ENCODE data around the gene NRBP1.

DNA sequence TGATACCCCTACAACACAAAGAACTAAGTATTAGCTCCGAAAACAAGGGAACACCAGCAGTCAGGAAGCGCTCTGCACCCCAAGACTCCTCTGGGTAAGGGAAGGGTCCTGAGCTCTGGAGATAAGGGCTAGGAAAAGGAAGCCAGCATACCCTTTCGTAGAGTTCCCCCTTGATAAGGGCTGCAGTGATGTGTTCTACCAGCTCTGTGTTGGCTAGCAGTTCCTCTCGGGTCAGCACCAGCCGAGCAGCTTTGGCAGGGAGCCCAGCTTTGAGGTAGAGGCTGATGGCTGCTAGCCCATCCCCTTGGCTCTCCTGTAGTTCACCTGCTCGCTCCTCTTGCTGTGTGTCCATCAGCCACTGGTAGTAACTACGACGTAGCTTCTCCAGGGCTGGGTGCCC lies 32.7 kb downstream of the NRBP1 start:
- TF ChIP-seq, protein P1, sequence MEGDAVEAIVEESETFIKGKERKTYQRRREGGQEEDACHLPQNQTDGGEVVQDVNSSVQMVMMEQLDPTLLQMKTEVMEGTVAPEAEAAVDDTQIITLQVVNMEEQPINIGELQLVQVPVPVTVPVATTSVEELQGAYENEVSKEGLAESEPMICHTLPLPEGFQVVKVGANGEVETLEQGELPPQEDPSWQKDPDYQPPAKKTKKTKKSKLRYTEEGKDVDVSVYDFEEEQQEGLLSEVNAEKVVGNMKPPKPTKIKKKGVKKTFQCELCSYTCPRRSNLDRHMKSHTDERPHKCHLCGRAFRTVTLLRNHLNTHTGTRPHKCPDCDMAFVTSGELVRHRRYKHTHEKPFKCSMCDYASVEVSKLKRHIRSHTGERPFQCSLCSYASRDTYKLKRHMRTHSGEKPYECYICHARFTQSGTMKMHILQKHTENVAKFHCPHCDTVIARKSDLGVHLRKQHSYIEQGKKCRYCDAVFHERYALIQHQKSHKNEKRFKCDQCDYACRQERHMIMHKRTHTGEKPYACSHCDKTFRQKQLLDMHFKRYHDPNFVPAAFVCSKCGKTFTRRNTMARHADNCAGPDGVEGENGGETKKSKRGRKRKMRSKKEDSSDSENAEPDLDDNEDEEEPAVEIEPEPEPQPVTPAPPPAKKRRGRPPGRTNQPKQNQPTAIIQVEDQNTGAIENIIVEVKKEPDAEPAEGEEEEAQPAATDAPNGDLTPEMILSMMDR (IDR thresholded peaks at IDR 0.05), result no peak
- TF ChIP-seq ZFX (IDR thresholded peaks at IDR 0.05; ENCODE audit: borderline replicate concordance), result no peak

Measured in 22Rv1 (cell line).